Fibroblast of lung (primary cell): ENCODE results near the gene COX7A2.

ENCODE experiments used
- EZH2 ChIP-seq: IDR thresholded peaks from 2 replicates; pipeline ENCODE4 v1.5.1; 2012; ENCODE audit warnings: low read length, control low read depth, mild to moderate bottlenecking; ENCODE audit errors: missing control alignments
- TF ChIP-seq, protein P1 (sequence below), 2 donors: IDR thresholded peaks in 1 of 2; conservative IDR thresholded peaks in 1 of 2; 1 replicate in 1 of 2; 2 replicates in 1 of 2; pipeline ENCODE4 v1.5.1; 2011 to 2012; ENCODE audit warnings: low read length in 2 of 2, control low read depth in 1 of 2, inconsistent platforms in 1 of 2, low read depth in 1 of 2, mild to moderate bottlenecking in 1 of 2

DNA sequence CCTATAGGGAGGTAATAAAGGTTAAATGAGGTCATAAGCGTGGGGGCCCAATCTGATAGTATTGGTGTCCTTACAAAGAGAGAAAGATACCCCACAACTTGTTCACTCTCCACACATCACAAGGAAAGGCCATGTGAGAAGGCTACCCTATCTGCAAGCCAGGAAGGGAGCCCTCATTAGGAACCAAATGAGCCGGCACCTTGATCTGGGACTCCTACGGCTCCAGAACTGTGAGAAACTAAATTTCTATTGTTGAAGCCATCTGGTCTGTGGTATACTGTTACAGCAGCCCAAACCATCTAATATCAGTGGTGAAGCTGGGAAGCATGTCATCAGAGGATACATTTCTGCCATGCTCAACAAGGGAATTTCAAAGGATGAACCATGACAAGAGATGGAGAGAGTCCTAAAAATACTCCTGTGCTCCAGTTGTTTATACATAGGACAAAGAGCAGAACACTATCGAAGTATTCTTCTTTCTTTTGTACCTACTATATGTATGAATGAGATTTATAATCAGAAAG lies 10.4 kb downstream of the COX7A2 start:
- TF ChIP-seq, protein P1, sequence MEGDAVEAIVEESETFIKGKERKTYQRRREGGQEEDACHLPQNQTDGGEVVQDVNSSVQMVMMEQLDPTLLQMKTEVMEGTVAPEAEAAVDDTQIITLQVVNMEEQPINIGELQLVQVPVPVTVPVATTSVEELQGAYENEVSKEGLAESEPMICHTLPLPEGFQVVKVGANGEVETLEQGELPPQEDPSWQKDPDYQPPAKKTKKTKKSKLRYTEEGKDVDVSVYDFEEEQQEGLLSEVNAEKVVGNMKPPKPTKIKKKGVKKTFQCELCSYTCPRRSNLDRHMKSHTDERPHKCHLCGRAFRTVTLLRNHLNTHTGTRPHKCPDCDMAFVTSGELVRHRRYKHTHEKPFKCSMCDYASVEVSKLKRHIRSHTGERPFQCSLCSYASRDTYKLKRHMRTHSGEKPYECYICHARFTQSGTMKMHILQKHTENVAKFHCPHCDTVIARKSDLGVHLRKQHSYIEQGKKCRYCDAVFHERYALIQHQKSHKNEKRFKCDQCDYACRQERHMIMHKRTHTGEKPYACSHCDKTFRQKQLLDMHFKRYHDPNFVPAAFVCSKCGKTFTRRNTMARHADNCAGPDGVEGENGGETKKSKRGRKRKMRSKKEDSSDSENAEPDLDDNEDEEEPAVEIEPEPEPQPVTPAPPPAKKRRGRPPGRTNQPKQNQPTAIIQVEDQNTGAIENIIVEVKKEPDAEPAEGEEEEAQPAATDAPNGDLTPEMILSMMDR (conservative IDR thresholded peaks at IDR 0.05 in 1 of 2, IDR thresholded peaks at IDR 0.05 in 1 of 2; ENCODE audit: low read depth in 1 of 2, low read length in 2 of 2), result no peak
- no peak for TF ChIP-seq EZH2
